Medulla oblongata (tissue), 1 donor: ENCODE results near the gene SDC1.

ENCODE experiments used
- DNase-seq: peaks from one replicate; pipeline ENCODE4 v3.0.0-alpha.2; 2015; ENCODE audit errors: extremely low spot score

SDC1 gene

DNA sequence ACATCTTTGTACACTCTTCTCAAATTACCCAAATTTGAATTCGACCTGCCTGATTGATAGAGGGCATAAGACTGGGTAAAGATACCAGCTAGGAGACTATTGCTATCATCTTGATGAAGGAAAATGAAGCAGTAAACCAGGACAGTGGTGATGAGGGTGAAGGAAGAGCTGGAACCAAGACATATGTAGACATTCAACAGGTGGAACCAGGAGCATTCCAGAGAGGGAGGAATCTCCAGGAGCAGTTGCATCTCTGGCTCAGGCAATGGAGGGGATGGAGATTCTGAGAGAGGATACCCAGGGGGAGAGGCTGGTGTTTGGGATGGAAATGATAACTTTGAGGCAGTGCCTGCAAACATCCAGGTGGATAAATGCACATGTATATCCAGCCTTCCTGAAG lies 41.6 kb downstream of the SDC1 start:
- no peak for DNase-seq

DNA sequence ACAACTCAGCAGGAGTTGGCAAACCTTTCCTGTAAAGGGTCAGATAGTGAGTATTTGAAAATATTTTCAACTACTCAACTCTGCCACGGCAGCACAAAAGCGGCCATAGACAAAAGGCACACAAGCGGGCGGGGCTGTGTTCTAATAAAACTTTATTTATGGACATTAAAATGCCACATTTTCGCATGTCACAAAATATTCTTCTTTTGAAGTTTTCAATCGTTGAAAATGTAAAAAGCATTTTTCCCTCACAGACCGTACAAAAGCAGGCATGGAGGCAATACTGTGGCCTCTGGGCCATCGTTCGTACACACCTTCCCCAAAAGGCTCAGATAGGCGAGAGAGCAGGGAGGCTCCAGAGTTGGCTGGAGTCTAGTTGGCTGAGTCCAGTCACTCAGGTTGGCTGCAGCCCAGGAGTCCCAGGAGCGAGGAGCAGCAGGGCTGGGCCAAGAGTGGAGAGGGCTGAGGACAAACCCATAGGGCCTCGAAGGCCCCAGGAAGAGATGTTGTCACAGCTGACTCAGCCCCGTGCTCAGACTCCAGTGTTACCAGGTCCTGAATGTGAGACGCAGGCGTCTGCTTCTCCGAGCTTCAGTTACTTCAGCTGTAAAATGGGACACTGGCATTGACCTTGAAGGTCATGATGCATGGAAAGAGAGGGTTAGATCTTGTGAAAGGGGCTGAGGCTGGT lies 42.5 kb downstream of the SDC1 start:
- no peak for DNase-seq

GRCh38 chr2:20181761-20182160 lies 43.2 kb downstream of the SDC1 start:
- DNase-seq, result no peak

- DNase-seq, result no peak
Measured at GRCh38 chr2:20180676-20181648, 44.0 kb downstream of the SDC1 start.

DNA sequence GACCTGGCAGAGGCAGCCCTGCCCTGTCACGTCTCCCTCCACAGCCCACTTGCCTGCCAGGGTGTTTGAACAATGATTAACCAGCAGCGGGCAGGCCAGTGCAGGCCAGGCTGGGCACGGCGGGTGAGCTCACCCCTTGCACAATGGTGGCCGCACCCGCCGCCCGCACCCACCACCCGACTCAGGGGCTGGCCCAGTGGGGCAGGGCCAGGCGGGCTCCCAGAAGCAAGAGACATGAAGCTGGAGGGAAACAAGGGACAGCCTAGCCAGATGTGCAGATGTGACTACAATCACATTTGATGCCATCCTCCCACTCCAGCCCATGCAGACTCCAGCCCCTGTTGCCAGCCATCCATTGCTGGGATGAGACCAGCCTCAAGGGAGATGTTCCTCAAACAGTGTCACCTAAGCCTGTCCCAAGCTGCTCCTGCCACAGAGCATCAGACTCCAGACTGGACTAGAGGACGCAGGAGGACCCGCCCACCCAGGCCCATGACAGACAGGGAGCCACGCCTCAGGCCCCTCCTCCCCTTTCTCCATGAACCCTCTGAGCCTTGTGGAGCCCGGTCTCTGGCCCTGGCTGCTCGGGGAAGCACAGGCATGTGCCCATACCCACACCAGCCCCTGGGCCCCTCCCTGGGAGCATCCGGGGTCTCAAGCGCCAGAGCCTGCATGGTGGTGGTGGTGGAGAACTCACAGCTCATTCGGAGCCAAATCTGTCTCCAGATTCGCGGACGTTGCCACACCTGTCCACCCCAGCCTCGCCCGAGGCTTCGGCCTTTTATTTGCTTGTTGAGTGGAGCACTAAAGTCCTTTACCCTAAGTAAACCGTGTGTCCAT lies 45.0 kb downstream of the SDC1 start:
- DNase-seq, result no peak

- no peak for DNase-seq
Measured at GRCh38 chr2:20179466-20179754, 45.5 kb downstream of the SDC1 start.

DNA sequence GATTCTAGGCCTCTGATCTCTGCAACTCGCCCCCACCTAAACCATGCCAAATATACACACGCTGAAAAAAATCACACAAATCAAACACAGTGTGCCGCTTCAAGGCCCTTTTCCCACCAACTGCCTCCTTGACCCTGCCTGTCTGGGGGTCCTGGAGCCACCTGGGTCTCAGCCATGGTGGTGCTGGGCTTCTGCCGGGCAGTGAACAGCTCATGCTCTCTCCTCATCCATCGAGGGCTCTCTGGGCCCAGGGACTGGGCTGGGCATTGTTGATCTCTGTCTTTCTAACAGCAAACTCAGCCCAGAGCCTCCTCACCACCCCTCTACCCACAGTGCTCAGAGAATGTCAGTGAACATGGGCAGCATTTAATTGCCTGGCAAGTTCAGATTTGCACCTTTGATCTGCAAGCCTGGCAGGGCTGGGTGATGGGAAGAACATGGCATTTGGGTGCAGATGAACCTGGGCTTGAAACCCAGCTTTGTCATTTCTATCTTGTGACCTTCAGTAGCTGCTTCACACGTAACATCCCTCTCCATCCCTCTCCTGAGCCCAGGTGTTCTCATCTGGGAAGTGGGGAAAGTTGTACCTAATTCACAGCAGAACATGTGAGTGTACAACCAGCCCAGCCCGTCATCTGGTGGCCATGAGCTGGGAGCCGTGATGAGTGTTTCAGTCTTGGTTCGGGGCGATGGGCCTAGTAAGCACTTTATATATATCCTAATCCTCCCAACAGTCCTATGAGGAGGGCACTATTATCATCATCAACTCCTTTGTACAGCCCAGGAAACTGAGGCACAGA lies 46.1 kb downstream of the SDC1 start:
- DNase-seq, result no peak

DNA sequence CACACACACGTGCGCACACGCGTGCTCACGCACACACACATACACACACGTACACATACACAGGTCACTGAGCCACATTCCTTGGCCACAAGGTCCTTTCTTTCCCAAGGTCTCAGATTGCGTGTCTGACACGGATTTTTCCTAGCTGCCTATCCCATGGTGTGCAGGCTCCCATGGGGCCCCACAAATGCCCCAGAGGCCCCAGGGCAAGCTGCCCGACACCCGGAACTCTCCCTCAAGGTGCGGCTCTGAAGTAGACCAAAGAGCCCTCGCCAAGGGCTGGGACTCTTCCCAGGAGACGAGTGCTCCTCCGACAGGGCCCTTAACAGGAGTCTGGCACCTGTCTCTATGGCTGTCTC lies 46.7 kb downstream of the SDC1 start:
- no peak for DNase-seq

DNA sequence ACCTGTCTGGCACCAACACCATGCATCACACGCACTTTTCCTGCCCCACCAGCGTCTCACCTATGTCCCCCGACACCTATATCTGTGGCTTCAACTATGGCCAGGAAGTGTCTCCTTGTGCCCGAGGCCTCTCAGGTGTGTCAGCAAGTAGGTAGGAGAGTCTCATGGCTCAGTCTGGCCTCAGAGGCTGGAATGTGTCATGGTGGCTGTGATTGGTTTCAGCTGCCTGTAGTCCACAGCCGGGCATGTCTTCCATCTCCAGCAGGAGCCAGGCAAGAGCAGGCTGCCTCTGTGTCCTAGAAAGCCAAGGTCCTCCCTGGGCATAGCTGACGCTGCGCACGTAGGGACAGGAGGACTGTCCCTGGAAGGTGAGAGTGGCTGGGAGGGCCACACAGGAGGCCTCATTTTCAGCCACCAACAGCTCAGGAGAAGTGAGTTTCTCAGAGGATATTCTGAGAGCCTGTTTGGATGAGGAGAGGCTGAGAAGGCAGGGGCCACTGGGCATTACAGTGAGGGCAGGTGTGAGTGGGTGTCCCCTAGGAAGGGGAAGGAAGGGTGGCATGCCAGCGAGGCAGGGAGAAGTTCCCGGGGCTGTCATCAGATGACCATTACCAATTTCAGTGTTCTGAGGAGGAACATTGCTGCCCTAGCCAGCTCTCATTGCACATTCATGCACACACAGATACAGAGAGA lies 47.2 kb downstream of the SDC1 start:
- DNase-seq, result no peak

DNA sequence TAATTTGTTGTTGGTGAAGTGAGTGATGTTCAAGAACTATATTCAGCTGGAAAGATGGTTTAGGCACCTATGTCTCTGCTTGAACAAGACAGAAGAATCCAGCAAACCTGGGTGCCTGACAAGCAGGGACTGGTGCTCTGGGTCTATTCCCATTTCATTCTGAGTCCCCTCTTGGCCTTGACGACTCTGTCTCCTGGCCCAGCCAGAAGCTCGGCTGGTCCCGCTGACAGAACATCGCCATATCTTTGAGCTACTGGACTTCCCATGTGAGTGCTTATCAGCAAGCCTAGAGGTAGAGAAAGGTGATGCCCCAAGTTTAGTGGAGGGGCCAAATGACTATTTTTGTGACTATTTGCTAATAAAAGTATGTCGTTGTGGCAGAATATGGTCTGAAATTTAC lies 48.2 kb downstream of the SDC1 start:
- DNase-seq, result no peak

- no peak for DNase-seq
Measured at GRCh38 chr2:20175931-20176330, 49.0 kb downstream of the SDC1 start.

DNA sequence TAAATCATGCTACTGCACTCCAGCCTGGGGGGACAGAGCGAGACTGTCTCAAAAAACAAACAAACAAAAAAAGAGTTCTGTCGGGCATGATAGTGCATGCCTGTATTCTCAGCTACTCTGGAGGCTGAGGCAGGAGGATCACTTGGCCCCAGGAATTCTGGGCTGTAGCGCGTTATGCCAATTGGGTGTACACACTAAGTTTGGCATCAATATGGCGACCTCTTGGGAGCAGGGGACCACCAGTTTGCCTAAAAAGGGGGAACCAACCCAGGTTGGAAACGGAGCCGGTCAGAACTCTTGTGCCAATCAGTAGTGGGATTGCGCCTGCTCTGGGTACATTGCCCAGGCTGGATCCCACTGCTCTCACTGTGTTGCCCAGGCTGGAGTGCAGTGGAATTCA lies 49.7 kb downstream of the SDC1 start:
- DNase-seq, result no peak

- DNase-seq, result no peak
Measured at GRCh38 chr2:20174410-20174809, 50.5 kb downstream of the SDC1 start.

DNA sequence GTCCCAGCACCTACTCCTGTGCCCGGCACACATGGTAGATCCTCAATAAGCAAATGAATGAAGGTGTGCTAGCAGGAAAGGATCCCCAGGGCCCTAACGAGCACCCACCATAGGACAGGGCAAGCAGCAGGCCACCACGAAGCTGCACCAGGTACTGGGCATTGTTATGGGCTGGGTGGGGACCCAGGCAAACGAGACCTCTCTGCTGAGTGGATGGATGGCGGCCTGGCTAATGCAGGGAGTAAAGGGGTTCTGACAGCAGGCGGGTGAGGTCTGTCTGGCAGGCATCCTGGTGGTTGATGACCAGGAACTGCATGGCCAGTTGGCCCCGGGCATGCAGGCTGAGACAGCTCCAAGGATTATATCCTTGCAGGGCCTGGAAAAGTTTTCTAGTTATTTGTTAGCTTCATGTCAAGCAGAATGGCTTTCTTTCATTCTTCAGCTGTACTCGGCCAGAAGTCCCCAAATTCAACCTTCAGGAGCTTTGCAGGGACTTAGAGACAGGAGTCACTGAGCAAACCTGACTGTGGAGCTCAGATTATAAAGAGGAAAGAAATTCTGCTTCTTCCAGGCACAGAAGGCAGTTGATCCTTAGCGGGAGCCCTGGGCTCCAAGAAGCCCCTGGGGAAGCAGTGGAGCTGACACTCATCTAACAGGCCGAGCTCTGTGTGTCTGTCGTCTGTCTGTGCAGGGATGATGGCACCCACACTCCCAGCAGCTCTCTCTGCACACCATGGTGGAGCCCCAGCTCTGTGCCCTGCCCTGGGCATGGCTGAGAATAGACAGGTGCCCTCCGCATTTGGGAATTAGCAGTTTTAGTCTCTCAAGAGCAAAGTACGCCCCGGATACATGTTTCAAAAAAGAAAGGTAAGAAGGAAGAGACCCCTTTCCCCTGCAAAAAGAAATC lies 51.2 kb downstream of the SDC1 start:
- DNase-seq, result no peak

- DNase-seq, result no peak
Measured at GRCh38 chr2:20173064-20173463, 51.9 kb downstream of the SDC1 start.

- DNase-seq, result no peak
Measured at GRCh38 chr2:20172273-20173055, 52.5 kb downstream of the SDC1 start.

DNA sequence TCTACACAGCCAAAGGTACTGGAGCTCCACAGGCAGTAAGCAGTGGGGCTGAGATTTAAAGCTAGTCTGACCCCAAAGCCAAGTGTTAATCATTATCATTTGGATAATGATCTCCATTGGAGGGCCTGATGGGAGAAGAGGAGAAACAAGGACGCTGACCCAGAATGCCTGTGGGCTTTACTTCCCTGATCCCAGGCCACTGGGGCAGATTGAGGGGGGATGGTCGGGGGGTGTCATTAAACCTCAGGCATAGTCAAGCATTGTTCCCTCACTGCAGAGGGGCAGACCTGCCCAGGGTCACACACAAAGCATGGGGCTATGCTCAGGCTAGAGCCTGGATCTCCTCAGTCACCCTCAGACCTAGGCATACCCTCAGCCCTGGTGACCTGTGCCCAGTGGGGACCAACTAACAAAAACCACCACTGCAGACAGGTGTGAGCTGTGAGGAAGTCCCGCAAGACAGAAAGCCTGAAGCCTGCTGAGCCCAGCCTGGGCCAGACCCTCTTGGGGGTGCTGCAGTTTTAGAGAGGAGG lies 53.4 kb downstream of the SDC1 start:
- DNase-seq, result no peak

GRCh38 chr2:20170704-20171250 lies 54.2 kb downstream of the SDC1 start:
- no peak for DNase-seq
